Limb (tissue), 2 donors: ENCODE results near the gene UQCR11.
A peak's percentile ranks its signal among the peaks of the same experiment; 100 is the strongest.

Source experiments
- DNase-seq, 2 donors: peaks; one replicate each; pipeline ENCODE4 v3.0.0-alpha.2; 2016; ENCODE audit errors: extremely low spot score in 2 of 2

UQCR11 gene

DNA sequence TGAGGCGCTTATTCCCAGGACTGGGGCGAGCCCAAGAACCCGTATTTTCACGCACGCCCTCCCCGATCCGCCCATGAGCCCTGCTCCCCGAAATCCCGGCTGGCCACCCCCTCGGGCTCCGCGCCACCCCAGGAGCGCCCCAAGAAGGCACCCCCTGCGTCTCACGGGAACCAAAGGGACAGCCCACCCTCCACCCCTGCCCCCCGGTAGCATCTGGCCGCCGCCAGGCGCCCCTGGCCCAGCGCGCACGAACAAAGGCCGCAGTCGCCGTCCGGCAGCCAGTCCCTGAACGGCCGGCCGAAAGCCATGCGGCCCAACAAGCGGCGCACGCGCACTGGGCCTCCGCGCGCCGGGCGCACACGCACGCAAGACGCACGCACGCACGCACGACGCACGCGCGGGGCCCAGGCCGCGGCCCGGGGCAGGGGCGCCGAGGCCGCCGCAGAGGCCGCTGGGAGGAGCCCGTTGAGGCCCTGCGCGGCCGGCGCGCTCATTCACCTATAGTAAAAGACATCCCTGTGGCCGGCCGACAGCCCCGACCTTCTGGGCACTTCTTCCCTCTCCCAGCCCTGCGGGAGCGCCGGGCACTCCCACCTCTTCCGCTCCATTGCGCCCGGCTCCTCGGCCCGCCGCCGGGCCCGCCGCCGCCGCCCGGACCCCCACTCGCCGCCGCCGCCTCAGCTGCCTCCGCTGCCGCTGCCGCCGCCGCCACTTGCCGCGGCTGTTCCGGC lies 13.1 kb downstream of the UQCR11 start:
- DNase-seq = peak; percentile 88 to 91

- peak in 1 of 2 donors; percentile 51 for DNase-seq
Measured at GRCh38 chr19:1591421-1592023, 13.7 kb downstream of the UQCR11 start.

GRCh38 chr19:1590641-1591397 lies 14.4 kb downstream of the UQCR11 start:
- peak in 1 of 2 donors; percentile 37 for DNase-seq

GRCh38 chr19:1587872-1588271 lies 17.4 kb downstream of the UQCR11 start:
- no peak for DNase-seq

- DNase-seq = peak in 1 of 2 donors; percentile 24
Measured at GRCh38 chr19:1585243-1585580, 20.1 kb downstream of the UQCR11 start.

DNA sequence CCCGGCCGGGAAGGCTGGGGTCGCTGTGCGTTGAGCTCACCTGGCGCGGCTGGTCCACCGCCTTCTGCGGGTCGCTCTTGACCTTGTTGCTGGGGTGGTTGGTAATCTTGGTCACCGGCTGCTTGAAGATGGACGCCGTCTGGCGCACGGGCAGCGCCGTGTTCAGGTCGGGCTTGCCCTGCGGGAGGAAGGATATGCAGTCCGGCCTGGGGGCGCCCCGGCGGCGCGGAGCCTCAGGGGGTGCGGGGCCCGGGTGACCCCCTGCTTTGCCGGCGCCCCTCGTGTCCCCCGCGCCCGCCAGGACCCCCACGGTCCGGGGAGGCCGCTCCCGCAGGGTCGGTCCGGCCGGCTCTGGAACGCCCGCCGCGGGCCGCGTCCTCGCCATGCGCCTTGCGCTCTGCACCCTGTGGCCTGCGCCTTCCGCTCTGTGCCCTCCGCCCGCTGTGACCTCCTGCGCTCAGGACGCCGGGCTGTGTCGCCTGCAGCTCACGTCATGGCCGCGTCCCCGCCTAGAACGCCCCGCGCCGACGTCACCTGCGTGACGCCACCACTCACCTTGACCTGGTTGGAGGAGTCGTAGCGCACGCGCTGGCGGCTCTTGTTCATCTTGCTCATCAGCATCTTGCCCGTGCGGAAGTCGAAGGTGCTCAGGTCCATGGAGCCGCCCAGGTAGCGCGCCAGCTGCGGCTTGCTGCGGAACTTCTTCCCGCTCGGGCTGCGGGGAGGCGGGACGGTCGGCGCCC lies 20.6 kb downstream of the UQCR11 start:
- DNase-seq = peak in 1 of 2 donors; percentile 27

GRCh38 chr19:1582201-1582600 lies 23.1 kb downstream of the UQCR11 start:
- DNase-seq = peak in 1 of 2 donors; percentile 26

GRCh38 chr19:1580957-1581356 lies 24.3 kb downstream of the UQCR11 start:
- DNase-seq = no peak

DNA sequence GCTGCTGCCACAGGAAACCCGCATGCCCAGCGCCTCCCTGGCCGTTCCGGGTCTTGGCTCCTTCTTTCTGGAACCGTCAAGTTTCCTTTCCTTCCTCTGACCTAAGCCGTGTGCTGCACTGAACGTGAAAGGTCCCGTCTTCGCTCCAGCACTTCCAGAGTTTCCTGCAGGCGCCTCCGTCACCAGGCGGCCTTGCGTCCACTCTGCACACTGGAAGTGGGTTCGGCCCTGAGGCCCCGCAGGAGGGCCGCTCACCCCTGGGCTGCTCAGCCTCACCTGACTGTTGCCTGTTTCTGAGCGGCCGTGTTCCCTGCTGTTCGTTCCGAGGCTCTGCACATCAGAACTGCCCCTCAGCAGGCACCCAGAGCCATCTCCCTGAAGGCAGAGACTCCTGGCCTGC lies 24.9 kb downstream of the UQCR11 start:
- no peak for DNase-seq

GRCh38 chr19:1579222-1579621 lies 26.0 kb downstream of the UQCR11 start:
- DNase-seq = no peak

DNA sequence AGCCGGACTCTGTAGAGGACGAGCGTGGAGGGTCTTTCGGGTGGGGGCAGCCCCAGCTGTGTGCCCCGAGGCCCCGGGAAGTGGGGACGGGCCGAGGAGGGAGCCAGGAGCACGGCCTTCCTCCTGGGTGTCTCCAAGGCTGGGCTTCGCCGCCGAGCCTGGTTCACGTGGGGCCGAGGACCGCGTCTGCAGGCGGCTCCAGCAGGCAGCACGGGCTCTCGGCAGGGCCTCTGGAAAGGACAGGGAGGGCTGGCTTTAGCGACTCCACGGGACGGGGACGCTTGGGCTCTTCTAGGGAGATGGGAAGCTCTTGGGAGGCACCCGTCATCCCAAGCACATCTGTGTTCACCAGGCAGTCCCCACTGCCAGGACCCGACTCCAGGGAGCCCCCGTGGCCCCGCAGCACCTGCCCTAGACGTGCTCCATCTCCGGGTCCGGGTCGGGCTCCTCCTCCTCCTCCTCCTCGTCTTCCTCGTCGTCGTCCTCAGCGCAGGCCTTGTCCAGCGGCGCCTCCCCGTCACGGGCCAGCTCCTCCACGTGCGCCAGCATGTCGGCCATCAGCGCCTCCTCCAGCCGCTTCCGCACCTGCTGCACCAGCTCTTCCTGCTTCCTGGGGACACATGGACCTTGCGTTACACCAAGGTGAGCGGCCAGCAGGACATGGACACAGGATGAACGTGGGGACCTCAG lies 27.2 kb downstream of the UQCR11 start:
- DNase-seq = peak in 1 of 2 donors; percentile 28

DNA sequence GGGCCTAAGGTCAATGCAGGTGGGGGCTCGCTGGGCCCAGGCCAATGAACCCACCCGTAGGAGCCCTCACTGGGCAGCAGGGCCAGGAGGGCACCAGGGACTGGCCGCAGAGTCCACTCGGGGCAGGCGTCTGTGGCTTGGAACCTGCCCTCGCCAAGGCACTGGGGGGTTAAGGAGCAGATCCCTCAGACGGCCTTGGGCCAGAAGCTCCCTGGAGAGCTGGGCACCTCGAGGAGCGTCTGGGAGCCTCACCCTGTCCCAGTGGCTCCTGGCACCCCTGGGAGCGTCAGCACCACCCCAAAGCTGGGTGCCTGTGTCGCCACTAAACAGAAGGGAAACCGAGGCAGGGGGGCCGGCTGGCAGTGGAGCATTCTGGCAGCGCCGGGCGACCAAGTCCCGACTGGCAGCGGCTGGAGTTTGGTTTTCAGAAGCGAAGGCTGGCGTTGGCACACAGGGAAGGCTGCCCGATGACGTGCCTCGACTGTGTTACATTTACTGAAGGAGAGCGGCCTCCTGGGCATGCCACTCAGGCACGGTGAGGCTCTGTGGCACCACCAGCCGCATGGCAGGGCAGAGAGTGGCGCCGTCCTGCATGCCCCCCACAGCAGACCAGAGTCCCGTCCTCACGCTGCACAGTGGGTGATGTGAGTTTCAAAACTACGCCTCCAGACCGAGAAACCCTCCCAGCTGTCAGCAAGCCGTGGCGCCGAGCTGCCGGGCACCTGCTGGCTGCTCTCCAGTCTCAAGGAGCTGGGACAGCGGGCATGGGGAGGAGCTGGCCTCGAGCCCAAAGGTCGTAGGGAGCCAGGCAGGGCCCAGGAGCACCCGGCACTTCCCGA lies 28.0 kb downstream of the UQCR11 start:
- DNase-seq = no peak

GRCh38 chr19:1576242-1577089 lies 28.8 kb downstream of the UQCR11 start:
- peak in 1 of 2 donors; percentile 23 for DNase-seq

DNA sequence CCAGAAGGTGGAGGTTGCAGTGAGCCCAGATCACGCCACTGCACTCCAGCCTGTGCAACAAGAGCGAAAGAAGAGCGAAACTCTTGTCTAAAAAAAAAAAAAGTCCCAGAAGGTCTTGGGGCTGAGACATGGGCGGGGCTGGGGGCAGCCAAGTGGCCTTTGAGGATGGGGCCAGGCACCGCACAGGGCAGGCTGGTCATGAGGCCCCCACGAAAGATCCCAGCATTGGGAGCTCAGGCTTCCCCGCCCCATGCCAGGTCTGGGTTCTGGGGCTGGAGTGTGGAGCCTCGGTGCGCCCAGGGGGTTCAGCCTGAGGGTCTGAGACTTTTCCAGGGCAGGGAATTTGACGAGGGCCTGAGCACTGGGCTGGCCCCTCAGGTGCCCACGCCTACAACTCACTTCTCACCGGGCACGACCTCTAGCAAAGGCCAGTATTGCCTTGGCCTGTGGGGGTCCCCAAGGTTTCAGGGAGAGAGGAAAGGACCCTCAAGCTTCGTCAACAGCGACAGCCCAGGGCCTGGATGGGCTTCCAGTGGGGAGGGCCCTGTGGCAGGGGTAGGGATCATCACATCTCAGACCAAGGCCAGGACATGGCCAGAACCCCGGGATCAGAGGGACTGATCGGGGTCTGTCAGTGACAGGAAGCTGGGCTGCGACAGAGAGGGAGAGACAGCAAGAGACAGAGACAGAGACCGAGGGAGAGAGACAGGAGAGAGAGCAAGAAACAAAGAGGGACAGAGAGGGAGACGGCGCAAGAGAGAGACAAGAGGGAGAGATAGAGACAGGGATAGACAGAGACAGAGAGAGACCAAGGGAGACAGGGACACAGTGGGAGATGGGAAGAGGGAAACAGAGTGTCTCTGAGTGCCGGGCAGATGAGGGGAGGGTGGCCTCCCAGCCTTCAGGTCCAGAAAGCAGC lies 29.7 kb downstream of the UQCR11 start:
- DNase-seq = peak in 1 of 2 donors; percentile 23

GRCh38 chr19:1574354-1575136 lies 30.7 kb downstream of the UQCR11 start:
- no peak for DNase-seq

GRCh38 chr19:1572795-1573194 lies 32.5 kb downstream of the UQCR11 start:
- DNase-seq = no peak

DNA sequence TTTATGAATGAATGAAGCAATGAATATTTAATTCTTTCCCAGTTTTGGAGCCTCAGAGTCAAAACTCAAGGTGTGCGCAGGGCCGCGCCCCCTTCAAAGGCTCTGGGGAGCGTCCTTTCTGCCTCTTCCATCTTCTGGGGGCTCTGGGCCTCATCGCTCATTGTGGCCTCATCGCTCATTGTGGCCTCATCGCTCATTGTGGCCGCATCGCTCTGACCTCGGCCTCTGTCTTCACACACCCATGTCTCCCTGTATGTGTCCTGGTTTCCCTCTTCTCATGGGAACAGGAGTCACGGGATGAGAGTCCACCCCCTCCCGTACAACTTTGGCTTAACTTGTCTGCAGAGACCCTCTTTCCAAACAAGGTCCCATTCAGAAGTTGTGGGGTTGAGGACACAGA lies 33.9 kb downstream of the UQCR11 start:
- no peak for DNase-seq

DNA sequence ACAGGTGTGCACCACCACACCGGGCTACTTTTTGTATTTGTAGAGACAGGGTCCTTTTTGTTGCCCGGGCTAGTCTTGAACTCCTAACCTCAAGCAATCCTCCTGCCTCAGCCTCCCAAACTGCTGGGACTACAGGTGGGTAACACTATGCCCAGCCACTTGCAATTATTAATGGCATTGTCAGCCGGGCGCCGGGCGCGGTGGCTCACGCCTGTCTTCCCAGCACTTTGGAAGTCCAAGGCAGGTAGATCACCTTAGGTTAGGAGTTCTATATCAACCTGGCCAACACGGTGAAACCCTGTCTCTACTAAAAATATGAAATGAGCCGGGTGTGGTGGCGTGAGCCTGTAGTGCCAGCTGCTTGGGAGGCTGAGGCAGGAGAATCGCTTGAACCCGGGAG lies 34.4 kb downstream of the UQCR11 start:
- no peak for DNase-seq
